ENCODE data around the gene ADGRG7.
A peak's percentile ranks its signal among the peaks of the same experiment; 100 is the strongest.
"Not testable (repeated sequence)": the region's sequence is repeated elsewhere in the genome, so short reads cannot be mapped to it uniquely, and the experiment has no call there.

The ADGRG7 gene

DNA sequence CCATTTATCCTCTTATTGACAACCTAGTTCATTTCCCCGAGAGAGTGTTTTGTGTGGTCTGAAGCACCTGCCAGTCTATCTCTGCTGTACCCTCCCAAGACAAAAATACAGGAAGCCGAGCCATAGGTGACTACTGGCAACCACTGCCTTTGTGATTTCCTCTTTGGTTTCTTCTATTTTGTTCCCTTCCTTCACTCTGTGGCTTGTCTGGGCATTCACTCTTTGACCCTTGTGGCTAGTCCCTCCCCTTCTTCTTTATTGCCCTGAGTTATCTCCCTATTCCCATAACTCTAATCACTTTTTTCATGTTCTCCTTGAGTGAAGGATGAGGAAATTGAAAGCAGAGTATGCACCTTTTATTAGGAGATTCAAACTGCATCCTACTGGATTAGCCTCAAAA, at the start of gene ADGRG7:
TSS of gene ADGRG7 (plus strand) at position 297 of the 400 bp plus-strand sequence. CDS start 256 bp downstream, outside the sequence.
- DNase-seq: no peak

DNA sequence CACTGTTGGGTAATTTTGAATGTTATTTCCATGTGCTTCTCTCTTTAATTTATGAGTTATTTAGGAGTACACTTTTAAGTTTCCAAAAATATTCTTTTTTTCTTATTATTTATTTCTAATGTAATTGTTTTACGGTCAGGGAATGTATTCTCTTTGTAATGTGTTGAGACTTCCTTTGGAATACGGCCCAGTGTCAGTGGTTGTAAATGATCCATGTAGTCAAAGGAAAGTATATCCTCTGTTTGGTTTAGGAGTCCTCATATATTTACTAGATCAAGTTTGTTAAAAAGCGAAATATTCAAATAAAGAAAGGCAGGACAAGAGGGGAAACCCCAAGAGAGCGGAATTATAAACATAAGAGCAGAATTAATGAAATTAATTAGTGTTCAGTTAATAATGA, 49.0 kb upstream of the ADGRG7 start:
- no peak for DNase-seq

DNA sequence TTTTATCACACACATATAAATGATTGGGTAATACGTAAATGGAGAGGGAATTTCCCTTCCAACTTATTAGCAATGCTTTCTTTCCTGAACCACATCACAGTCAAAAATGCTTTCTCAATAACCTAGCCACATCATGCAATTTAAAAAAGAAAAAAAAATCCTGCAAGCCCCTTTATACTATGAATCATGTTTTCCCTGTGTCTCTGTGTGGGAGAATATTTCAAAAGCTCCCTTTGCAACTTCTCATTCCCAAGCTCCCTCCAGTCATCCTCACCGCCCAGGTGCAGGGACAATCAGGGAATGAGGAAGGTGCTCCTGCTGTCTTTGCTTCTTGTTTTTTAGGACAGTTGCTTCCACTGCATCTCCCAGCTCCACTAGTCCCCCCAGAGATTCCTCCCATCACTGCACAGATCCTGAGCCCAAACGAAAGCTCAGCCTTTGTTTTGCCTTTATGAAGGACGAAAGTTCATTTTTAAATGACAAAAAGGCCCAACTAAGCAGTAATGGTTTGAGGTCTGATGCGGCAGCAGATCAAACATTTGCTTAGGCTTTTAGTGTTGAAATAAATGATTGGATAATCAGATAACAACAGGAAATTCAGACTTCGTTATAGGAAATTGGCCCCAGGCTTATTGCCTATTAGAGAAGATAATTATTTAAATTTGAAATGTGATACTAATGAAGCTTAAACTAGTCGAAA, 47.8 kb upstream of the ADGRG7 start:
- no peak for DNase-seq

- DNase-seq: no peak
Observed at GRCh38 chr3:100562224-100562857, 47.1 kb upstream of the ADGRG7 start.

DNA sequence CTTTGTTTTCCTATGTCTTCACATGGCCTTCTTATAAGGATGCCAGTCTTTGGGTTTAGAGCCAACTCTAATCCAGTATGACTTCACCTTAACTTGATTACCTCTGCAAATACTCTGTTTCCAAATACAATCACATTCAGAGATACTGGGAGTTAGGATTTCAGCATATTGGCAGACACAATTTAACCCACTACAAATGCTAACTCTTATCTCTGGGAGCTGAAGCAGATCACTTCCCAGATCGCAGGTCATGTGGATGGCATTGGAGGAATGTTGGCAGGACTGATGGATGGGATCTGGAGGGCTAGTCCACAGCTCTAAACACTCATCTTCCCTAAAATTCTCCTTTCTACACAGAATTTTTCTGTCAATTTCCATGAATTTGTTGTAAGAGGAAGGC, 46.2 kb upstream of the ADGRG7 start:
- no peak for DNase-seq

GRCh38 chr3:100563652-100564211, 45.7 kb upstream of the ADGRG7 start:
- no peak for DNase-seq

DNA sequence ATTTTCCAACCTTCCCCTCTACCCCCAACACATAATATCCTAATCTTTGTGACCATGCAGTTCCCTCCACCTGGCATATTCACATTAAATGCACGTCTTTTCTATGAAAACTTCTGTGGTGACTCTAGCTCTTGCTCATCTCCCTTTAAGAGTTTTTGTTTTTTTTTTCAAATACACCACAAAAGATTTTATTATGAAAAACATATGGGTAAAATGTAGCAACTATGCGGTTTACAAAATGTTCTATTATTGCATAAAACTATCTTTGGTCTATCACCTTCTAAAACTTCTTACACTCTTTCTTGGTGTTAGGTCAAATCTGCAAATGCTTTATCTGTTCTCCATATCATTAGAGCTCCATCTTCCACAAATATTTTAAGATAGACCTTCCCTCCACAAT, 38.6 kb upstream of the ADGRG7 start:
- DNase-seq: no peak

- no peak for DNase-seq
Observed at GRCh38 chr3:100574536-100574935, 34.9 kb upstream of the ADGRG7 start.

GRCh38 chr3:100575704-100576103, 33.7 kb upstream of the ADGRG7 start:
- no peak for DNase-seq

GRCh38 chr3:100577382-100578008, 31.9 kb upstream of the ADGRG7 start:
- no peak for DNase-seq

DNA sequence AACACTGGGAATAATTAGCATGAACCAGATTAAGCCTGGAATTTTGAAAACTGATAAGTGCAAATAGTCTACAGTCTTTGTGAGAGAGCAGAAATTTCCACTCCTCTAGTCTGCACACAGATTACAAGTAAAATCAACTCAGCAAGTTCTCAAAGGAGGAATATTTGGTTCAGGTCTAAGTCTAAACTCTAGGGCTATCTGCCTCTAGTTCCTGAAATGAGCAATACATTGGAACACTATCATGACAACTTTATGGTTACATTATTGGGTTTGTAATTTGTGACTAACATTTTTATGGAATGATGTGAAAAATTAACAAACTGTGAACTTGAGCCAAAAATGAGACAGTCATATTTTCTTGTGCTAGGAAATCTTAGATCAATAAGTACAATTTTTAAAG, 30.8 kb upstream of the ADGRG7 start:
- no peak for DNase-seq

DNA sequence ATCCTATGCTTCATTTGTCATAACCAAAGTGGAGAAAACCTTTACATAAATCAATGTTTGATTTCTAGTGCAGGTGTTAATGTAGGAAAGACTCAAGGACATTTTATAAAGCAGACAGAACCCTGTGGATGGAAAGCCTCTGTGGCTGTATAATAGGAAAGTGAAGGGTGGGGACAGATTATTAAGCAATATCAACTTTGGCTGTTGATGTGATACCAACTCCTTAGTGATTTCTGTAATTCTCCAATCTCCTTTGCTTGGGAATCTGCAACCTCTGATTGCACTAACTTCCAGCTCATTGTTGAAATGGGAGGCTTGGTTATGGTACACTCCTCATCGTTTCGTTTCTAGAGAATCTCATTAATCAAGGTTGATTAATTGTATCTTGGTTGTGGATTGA, 29.3 kb upstream of the ADGRG7 start:
- no peak for DNase-seq

GRCh38 chr3:100581650-100582049, 27.8 kb upstream of the ADGRG7 start:
- no peak for DNase-seq

- not testable (repeated sequence) for DNase-seq
Observed at GRCh38 chr3:100582157-100582556, 27.2 kb upstream of the ADGRG7 start.

DNA sequence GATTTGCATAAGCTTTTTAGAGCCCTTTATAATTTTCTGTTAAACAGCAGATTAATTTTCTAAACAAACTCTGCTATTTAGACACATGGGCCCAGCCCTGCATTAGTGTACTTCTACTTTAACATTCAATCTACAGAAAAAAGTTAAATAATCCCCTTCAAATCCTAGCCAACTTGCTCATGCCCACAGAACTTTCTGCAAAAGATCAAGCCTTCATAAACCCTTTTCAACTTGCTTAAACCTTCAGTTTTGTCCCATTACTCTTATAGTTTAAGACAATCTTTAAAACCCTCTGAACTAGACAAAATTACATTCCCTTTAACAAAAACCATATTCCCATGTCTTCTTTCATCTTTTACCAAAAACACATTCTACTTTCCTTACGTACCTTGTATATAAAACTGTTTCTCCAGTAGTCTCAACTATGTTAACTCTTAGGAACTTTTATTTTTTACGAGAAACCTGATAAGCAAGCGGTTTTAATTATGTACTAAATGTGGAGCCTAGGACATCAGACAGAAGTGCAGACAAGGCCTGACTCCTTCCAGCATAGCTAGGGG, 25.2 kb upstream of the ADGRG7 start:
- DNase-seq: no peak

- no peak for DNase-seq
Observed at GRCh38 chr3:100586832-100587231, 22.6 kb upstream of the ADGRG7 start.

DNA sequence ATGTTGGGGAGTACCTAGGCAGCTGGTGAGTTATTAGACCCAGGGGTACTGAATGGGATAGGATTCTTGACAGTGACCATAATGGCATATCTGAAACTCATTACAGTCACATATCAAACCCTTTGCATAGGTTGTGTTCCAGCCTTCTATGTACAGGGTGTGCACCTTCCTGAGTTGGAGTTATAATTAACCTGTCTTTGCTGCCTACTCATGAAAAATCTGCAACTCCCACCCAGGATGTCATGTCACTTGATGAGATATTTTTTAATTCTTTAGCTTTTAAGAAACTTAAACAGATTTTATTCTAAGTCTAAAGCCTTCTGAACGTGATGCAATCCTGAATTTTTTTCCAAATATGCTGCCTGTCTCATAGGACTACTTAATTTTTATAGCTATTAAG, 21.1 kb upstream of the ADGRG7 start:
- no peak for DNase-seq

- DNase-seq: peak; percentile 71
Observed at GRCh38 chr3:100590114-100590839, 19.1 kb upstream of the ADGRG7 start.

DNA sequence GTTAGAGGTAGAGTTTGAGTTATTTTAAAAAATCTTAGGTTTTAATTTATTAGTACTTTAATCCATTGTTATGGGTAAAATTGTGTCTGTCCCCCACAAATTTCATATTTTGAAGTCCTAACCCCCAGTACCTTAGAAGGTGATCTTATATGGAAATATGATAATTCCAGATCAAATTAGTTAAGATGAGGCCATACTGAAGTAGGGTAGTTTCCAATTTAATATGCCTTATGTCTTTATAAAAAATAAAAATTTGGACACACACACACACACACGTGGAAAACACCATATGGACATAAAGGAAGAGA, 18.6 kb upstream of the ADGRG7 start:
- DNase-seq: no peak

- DNase-seq: no peak
Observed at GRCh38 chr3:100591411-100591810, 18.0 kb upstream of the ADGRG7 start.

GRCh38 chr3:100600181-100601042, 9.0 kb upstream of the ADGRG7 start:
- no peak for DNase-seq
